GM10248 (cell line): ENCODE data around the gene JADE2.

Source experiments
- CTCF ChIA-PET: fragments of 300-600 bp; sonication (Branson Sonifier 250); formaldehyde crosslinking; extraction: SDS; loops from one replicate; lab custom pipeline; 2021; ENCODE audit warnings: antibody characterized with exemption; lab: Yijun Ruan, JAX
- POLR2A ChIA-PET: fragments of 350-650 bp; sonication (Branson Sonifier 250); formaldehyde crosslinking; extraction: SDS; loops from one replicate; lab custom pipeline; 2020; ENCODE audit warnings: antibody characterized with exemption; lab: Yijun Ruan, JAX
- DNase-seq: peaks from one replicate; pipeline ENCODE4 v3.0.0; 2012; ENCODE audit errors: extremely low spot score
- TF ChIP-seq, protein P1 (sequence below): IDR thresholded peaks from 2 replicates; pipeline ENCODE4 v1.5.1; 2012; ENCODE audit warnings: mild to moderate bottlenecking, low read depth; ENCODE audit errors: extremely low read depth, missing control alignments, control extremely low read depth

The JADE2 gene

DNA sequence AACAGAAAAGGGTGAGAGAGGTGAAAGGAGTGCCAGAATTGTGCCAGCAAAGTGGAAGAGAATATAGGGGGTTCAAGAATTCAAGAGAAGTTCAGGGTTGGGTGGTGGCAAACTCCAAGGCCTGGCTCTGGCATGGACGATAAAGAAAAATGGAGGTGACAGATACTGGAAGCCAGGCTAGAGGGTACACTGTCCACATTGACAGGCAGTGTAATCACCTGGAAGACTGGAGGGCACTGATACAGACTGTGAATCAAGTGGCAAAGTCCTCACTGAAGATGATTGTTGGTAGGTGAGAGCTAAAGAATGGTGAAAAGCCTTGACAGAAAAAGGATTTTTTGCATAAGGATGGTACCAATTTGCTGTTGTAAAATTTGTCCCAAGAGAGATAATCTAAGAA lies 100.1 kb downstream of the JADE2 start:
- DNase-seq, result no peak
- CTCF ChIA-PET, result interaction anchor here (0.8 to 1.2 kb wide), 3 partner anchors 9 to 28 kb away, joined by 3 to 4 read pairs (median 3); no protein-coding TSS in a partner anchor
- POLR2A ChIA-PET, result no interaction called here
- TF ChIP-seq, protein P1, sequence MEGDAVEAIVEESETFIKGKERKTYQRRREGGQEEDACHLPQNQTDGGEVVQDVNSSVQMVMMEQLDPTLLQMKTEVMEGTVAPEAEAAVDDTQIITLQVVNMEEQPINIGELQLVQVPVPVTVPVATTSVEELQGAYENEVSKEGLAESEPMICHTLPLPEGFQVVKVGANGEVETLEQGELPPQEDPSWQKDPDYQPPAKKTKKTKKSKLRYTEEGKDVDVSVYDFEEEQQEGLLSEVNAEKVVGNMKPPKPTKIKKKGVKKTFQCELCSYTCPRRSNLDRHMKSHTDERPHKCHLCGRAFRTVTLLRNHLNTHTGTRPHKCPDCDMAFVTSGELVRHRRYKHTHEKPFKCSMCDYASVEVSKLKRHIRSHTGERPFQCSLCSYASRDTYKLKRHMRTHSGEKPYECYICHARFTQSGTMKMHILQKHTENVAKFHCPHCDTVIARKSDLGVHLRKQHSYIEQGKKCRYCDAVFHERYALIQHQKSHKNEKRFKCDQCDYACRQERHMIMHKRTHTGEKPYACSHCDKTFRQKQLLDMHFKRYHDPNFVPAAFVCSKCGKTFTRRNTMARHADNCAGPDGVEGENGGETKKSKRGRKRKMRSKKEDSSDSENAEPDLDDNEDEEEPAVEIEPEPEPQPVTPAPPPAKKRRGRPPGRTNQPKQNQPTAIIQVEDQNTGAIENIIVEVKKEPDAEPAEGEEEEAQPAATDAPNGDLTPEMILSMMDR, result no peak

DNA sequence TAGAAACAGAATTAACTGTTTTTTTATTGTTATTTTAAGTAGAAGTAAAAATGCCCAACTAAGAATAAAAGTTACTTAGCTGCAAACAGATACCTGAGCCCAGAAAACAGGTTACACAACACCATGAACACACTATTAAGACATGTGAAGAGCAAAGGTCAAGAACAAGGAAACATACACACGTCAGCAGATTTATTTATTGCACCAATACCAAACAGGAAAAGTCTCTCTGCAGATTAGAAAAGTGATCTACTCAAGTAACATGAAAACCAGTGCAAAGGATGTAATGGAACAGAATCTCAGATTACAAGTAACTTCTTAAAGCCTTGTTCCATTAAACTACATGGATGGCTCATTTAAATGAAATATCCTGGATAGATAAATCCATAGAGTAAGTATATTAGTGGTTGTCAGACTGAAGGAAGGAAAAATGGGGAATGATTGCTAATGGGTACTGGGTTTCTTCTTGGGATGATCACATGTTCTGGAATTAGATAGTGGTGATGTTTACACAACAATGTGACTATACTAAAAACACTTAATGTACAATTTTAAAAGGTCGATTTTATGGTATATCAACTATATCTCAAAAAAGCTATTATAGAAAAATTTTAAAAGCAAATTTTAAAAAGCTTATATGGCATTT lies 101.0 kb downstream of the JADE2 start:
- DNase-seq, result no peak
- CTCF ChIA-PET, result interaction anchor here (0.8 to 1.5 kb wide), 4 partner anchors 8 to 29 kb away, joined by 3 to 4 read pairs (median 3); no protein-coding TSS in a partner anchor
- POLR2A ChIA-PET, result interaction anchor here (0.7 kb wide), 1 partner anchor 12 kb away, joined by 5 read pairs; no protein-coding TSS in a partner anchor
- TF ChIP-seq, protein P1, result no peak
